Measurements from ENCODE around the gene CCL27. TPM values are rescaled to one million over a fixed set of nuclear protein-coding genes. Genes with fewer than 3 reads are reported as not detected.

CCL27 gene, protein sequence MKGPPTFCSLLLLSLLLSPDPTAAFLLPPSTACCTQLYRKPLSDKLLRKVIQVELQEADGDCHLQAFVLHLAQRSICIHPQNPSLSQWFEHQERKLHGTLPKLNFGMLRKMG
- 0.52 and 0.70 TPM in 2 replicates for total RNA-seq

DNA sequence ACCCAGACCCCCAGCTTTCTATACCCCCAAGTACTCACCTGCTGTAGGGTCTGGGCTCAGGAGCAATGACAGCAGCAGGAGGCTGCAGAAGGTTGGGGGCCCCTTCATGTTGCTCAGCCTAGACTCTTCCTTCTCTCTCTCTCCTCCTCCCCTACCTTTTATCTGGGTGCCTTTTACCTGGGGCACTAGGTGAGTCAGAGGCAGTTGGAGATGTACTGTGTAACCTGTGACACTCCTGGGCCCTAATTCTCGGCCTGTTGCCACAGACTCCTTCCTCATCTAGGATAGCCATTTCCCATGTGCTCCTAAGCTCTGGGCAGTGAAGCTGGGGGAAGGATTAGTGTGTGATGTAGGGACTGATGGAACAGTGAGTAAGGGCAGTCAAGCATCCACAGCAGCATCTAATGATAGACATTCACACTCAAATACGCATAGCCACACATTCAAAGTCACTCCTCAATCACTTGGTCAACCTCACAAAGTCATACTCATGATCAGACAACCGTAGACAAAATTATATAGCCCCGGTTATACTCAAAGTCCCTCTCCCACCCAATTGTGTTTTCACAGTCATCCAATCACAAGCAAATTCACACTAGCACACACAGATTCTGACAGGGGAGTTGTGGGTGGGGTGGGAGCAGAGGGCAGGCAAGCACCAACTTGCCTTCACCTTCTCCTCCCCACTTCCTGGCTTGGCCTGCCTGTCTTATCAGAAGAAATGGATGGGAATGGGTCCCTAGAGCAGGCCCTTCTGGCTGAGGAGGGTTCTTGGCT lies at the start of gene CCL27:
CCL27 (minus strand) TSS at position 132 of the 777 bp plus-strand sequence; CDS start at position 108, 24 bp downstream.
- H3K27ac Mint-ChIP-seq = peak within 1 kb of the TSS; percentile 88
- H3K36me3 Mint-ChIP-seq (ENCODE audit: low read depth) = peaks cover 19% of the 10 kb centered on the region
- DNase-seq = no peak
- H3K9me3 Mint-ChIP-seq = no peaks in the 10 kb centered on the region
- intact Hi-C loops (cut with micrococcal nuclease) = no loop called here
- H3K4me1 Mint-ChIP-seq = peaks cover 47% of the 10 kb centered on the region
- H3K27me3 Mint-ChIP-seq = no peaks in the 10 kb centered on the region
- H3K4me3 Mint-ChIP-seq = peak within 1 kb of the TSS; percentile 61

DNA sequence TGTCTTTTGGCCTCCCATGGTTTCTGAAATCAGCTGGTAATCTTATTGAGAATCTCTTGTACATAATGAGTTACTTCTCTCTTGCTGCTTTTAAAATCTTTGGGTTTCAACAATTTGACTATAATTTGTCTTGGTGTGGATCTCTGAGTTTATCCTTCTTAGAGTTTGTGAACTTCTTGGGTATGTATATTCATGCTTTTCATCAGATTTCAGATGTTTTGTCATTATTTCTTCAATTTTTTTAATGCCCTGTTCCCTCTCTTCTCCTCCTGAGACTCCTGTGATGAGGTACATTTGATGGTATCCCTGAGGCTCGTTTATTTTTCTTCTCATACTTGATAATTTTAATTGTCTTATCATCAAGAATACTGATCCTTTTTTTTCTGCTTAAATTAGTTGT lies 49.7 kb upstream of the CCL27 start:
- Mint-ChIP-seq H3K4me3 (no peak overlapping the region), H3K27me3 (peaks cover 28% of the 10 kb centered on the region), H3K36me3 (ENCODE audit: low read depth) (no peaks in the 10 kb centered on the region), H3K9me3 (no peaks in the 10 kb centered on the region), H3K27ac (no peak overlapping the region), H3K4me1 (no peaks in the 10 kb centered on the region)
- no peak for DNase-seq
- intact Hi-C loops (cut with micrococcal nuclease) = no loop called here

DNA sequence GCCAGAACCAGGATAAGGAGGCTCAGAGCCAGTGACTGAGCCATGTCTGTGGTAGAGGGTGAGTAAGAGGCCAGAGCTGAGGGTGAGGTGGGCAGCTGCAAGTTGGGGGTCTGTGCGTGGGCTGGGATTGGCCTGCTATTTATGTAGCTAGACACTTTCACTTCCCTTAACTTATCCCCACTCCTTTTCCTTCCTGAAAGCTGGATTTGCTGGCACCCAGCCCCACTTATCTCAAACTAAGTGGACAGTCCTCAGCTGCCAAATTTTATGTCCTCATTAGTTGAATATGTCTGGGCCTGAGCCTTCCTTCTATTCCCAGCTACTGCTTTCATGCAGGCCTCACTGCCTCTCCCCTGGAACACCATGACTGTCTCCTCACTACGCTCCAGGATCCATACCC lies 47.6 kb upstream of the CCL27 start, which contains the start of gene CCL21:
CCL21 (minus strand) TSS at position 114 of the 400 bp plus-strand sequence; CDS start at position 44, 70 bp downstream.
- Mint-ChIP-seq H3K36me3 (ENCODE audit: low read depth) (no peaks in the 10 kb centered on the region), H3K4me1 (no peaks in the 10 kb centered on the region), H3K9me3 (no peaks in the 10 kb centered on the region), H3K27ac (no peak within 1 kb of the TSS), H3K27me3 (peaks cover 26% of the 10 kb centered on the region), H3K4me3 (no peak within 1 kb of the TSS)
- no peak for DNase-seq
- intact Hi-C loops (cut with micrococcal nuclease) = no loop called here

DNA sequence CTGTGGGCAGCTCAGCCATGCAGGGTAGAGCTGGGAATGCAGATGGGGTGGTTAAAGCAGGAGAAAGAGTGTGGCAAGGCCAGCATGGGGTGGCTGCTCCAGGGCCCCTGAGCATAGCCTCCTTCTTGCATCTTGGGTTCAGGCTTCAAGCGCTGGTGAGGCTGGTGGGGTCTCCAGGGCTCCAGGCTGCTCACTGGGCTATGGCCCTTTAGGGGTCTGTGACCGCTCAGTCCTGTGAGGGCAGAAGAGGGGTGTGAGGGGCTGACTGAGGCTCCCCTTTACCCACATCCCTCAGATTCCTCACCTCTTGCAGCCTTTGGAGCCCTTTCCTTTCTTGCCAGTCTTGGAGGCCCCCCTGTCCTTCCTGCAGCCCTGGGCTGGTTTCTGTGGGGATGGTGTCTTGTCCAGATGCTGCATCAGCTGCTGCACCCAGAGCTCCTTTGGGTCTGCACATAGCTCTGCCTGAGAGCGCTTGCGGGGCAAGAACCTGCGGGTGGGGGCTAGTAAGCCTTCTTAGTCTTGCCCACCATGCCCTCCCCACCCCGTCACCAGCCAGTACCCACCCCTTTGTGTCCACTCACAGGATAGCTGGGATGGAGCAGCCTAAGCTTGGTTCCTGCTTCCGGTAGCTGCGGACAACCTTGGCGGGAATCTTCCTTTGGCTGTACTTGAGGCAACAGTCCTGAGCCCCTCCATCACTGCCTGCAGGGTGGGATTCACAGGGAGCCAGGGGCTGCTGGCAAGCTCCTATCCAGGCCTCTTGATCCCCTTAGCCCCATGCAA lies 46.9 kb upstream of the CCL27 start:
- no peaks in the 10 kb centered on the region for H3K9me3 Mint-ChIP-seq
- peaks cover 26% of the 10 kb centered on the region for H3K27me3 Mint-ChIP-seq
- H3K36me3 Mint-ChIP-seq (ENCODE audit: low read depth) = no peaks in the 10 kb centered on the region
- H3K27ac Mint-ChIP-seq = no peak overlapping the region
- H3K4me3 Mint-ChIP-seq = no peak overlapping the region
- no peak for DNase-seq
- intact Hi-C loops (cut with micrococcal nuclease) = no loop called here
- H3K4me1 Mint-ChIP-seq = no peaks in the 10 kb centered on the region

DNA sequence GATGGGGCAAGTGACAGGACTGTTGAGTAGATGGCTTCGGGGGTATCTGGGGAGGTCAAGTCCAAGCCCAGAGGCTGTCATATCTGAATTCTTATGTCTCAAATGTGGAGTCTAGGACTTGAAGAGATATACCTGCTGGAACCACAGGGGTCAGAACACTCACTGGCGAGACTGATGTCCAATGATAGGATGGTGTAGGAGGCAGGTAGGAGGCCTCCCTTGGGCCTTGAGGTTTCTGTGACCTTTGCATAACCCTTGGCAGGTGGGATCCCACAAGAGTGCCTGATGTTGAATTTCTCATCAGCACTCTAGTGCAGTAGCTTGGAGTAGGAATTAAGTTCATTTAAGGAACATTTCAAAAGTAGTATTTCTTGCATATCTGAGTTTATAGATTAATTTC lies 44.7 kb upstream of the CCL27 start:
- no peak for DNase-seq
- peaks cover 10% of the 10 kb centered on the region for H3K27me3 Mint-ChIP-seq
- no peaks in the 10 kb centered on the region for H3K36me3 Mint-ChIP-seq (ENCODE audit: low read depth)
- H3K4me1 Mint-ChIP-seq = peaks cover under 1% of the 10 kb centered on the region
- no peak overlapping the region for H3K4me3 Mint-ChIP-seq
- intact Hi-C loops (cut with micrococcal nuclease) = no loop called here
- H3K9me3 Mint-ChIP-seq = no peaks in the 10 kb centered on the region
- no peak overlapping the region for H3K27ac Mint-ChIP-seq

DNA sequence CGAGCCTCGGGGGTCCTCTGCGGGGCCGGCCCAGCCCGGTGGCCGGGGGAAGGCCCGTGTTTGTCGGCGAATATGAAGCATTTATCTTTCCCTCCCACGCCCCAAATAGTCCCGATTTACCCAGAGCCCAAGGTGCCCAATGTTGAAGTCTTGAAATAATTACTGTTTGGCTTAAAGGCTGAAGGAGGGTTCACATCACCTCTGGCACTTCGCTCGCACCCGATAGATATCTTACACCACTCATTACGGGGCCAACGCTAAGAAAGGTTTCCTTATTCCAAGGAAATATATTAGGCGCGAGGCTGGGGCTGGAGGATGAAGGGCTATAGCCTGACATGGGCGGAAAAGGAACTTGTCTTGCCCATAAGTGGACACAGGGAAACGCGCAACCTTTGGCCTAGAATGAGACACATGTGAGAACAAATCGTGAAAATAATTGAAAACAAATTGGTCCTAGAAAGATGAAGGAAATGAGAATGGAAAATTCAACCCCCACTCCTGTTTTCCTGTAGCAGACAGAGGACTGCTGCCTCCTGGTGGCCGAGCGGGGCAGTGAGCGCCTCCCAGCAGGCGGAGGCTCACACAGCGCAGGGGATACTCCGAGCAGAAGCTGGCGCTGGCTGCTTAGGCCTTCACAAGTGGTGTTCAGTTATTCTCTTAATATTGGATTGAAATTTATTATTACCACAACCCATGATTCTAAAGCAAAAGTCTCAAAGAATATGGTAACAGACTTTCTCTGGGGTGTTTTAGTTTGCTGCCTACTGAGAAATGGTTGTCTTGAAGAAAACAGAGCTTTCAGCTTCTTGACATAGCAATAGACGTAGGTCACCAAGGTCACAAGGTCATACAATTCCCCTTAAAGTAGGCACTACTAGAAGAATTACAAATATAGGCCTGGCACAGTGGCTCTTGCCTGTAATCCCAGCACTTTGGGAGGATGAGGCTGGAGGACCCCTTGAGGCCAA lies 39.6 kb upstream of the CCL27 start:
- Mint-ChIP-seq H3K4me3 (peak overlapping the region; percentile 77), H3K9me3 (no peaks in the 10 kb centered on the region), H3K27me3 (peaks cover 24% of the 10 kb centered on the region), H3K4me1 (peaks cover 9% of the 10 kb centered on the region), H3K36me3 (ENCODE audit: low read depth) (no peaks in the 10 kb centered on the region), H3K27ac (no peak overlapping the region)
- DNase-seq = peak; percentile 94
- intact Hi-C loops (cut with micrococcal nuclease) = loop anchor here (1.0 to 5.0 kb wide), 5 partner anchors 27 to 285 kb away; partner anchors contain the start of genes DNAJB5 and RPP25L

DNA sequence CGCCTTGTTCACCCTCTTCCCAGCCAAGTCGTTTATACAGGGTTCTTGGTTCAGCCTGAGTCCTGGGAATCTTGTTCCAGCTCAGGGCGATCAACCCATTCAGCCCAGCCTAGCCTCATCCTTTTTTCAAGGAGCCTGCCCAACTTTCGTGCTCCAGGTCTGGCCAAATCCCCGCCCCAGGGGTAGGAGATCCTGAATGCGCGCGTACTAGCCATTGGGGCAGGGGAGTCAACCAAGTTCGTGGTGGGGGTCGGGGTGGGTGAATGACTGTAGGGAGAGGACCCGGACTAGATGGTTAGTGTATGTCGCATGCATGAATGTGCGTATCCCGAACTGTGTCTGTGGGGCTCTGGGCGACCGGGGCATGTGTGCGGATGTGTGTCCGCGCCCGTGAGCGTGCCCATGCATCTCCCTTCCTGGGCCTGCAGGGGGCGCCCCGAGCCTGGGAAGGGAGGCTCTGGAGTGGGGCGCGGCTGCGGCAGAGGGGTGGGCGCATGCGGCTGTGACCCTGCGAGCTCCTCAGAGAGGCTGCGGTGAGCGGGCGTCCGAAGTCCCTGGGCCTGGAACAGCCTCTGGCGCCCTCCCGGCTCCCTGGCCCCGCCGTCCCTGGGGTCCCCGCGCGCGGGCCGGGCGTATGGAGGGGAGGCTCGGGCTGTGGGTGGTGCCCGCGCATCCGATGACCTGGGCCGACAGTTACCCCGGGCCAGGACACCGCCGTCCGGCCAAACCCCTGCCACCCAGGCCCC lies 38.7 kb upstream of the CCL27 start:
- H3K27me3 Mint-ChIP-seq = peaks cover 21% of the 10 kb centered on the region
- no peaks in the 10 kb centered on the region for H3K36me3 Mint-ChIP-seq (ENCODE audit: low read depth)
- H3K4me3 Mint-ChIP-seq = peak overlapping the region; percentile 77
- H3K4me1 Mint-ChIP-seq = peaks cover 9% of the 10 kb centered on the region
- intact Hi-C loops (cut with micrococcal nuclease) = loop anchor here (1.0 to 5.0 kb wide), 4 partner anchors 26 to 286 kb away; partner anchors contain the start of genes DNAJB5 and RPP25L
- H3K27ac Mint-ChIP-seq = no peak overlapping the region
- no peaks in the 10 kb centered on the region for H3K9me3 Mint-ChIP-seq
- peak; percentile 94 for DNase-seq

DNA sequence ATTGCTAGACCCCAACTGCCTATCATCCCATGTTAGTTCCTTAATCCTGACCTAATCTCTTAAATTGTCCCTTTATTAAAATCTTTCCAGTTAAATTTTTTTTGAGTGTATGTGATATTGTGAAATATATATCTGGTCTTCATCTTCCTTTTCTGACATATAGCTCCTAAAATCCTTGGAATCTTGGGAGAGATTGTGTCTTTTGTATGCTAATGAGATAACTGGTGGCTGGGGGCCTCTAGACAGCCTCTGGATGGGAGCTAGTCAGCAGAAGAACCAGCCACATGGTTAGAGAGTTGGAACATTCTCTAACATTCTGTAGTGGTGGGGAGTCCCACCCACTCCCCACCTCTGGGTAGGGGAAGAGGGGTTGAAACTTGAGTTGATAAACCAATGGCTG lies 32.4 kb upstream of the CCL27 start:
- no peaks in the 10 kb centered on the region for H3K36me3 Mint-ChIP-seq (ENCODE audit: low read depth)
- no peak for DNase-seq
- no peaks in the 10 kb centered on the region for H3K4me1 Mint-ChIP-seq
- intact Hi-C loops (cut with micrococcal nuclease) = no loop called here
- H3K4me3 Mint-ChIP-seq = no peak overlapping the region
- peaks cover 9% of the 10 kb centered on the region for H3K27me3 Mint-ChIP-seq
- H3K27ac Mint-ChIP-seq = no peak overlapping the region
- H3K9me3 Mint-ChIP-seq = no peaks in the 10 kb centered on the region

DNA sequence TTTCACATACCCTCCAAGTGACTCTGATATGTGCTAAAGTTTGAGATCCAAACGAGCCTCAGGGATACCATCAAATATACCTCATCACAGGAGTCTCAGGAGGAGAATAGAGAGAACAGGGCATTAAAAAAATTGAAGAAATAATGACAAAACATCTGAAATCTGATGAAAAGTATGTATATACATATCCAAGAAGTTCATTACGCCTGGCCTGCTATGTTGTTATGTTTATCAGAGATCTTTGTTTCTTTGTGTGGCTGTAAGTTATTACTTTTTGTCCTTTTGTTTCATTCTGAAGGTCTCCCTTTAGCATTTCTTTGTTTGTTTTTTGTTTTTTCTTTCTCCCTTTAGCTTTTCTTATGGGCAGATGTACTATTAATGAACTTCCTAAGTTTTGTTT lies 31.1 kb upstream of the CCL27 start:
- no peaks in the 10 kb centered on the region for H3K36me3 Mint-ChIP-seq (ENCODE audit: low read depth)
- H3K4me3 Mint-ChIP-seq = no peak overlapping the region
- no peaks in the 10 kb centered on the region for H3K9me3 Mint-ChIP-seq
- peaks cover 3% of the 10 kb centered on the region for H3K27me3 Mint-ChIP-seq
- H3K4me1 Mint-ChIP-seq = no peaks in the 10 kb centered on the region
- H3K27ac Mint-ChIP-seq = no peak overlapping the region
- DNase-seq = no peak
- intact Hi-C loops (cut with micrococcal nuclease) = no loop called here

DNA sequence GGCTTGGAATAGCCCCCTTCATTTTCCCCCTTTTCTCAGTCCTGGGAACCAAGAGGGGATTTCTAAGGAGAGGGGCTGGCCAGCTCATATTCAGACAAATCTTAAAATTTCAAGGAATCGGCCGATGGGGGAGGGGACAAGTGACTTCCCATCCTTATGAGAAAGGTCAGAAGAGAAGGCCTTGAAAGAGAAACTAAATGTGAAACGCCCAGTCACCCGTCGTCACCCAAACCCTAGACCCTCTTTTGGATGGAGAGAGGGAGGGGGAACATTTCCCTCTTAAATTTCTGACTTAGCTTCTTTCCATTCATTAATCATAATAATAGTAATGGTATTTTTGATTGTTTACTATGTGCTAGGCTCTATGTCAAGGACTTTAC lies 29.5 kb upstream of the CCL27 start:
- Mint-ChIP-seq H3K9me3 (no peaks in the 10 kb centered on the region), H3K4me3 (no peak overlapping the region), H3K4me1 (no peaks in the 10 kb centered on the region), H3K27ac (no peak overlapping the region), H3K27me3 (peaks cover 3% of the 10 kb centered on the region), H3K36me3 (ENCODE audit: low read depth) (no peaks in the 10 kb centered on the region)
- intact Hi-C loops (cut with micrococcal nuclease) = no loop called here
- no peak for DNase-seq

DNA sequence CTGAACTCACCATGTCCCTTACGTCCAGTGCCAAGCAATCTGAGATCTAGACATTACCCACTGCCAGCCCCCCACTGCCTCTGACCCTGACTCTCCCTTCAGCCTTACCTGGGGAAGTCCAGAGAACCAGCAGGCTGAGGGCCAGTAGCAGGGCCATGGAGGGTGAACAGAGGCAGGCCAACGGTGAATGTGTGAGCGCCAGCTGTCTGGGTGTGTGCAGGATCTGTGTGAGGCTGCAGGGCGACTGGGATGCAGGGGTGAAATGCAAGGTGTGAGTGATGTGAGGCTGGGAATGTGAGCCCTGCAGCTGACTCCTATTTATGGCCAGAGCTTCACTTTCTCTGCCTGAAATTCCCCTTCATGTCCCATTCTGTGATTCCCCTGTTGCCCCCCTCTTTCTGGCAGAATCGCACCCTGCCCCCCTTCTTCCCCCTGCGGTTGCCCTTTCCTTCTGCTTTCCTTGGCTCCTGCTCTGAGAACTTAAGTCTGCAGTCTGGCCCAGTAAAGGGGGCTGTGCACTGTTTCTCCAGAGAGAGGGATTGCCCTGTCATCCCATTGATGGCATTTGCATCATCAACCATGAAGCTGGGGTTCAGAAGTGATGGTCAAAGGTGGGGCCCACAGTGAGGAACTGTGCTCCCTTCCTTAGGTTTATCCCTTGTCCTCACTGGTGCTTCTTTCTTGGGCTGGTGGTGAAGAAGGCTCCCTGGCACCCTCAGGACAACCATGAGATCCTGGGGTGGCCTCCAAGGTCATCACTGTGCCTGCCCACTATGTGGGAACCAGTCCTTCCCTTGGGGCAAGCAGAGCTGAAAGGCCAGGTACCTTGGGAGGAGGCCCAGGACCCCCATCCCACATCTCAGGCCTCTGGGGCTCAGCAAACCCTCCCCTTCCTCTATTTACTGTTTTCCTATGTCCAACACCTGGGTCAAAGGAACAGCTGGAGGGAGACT lies 28.8 kb upstream of the CCL27 start, which contains the start of gene CCL19:
CCL19 (minus strand) TSS at position 294 of the 953 bp plus-strand sequence; CDS start at position 157, 137 bp downstream.
- Mint-ChIP-seq H3K4me3 (no peak within 1 kb of the TSS), H3K27me3 (peaks cover 3% of the 10 kb centered on the region), H3K9me3 (no peaks in the 10 kb centered on the region), H3K4me1 (no peaks in the 10 kb centered on the region), H3K27ac (no peak within 1 kb of the TSS), H3K36me3 (ENCODE audit: low read depth) (no peaks in the 10 kb centered on the region)
- no peak for DNase-seq
- intact Hi-C loops (cut with micrococcal nuclease) = no loop called here

DNA sequence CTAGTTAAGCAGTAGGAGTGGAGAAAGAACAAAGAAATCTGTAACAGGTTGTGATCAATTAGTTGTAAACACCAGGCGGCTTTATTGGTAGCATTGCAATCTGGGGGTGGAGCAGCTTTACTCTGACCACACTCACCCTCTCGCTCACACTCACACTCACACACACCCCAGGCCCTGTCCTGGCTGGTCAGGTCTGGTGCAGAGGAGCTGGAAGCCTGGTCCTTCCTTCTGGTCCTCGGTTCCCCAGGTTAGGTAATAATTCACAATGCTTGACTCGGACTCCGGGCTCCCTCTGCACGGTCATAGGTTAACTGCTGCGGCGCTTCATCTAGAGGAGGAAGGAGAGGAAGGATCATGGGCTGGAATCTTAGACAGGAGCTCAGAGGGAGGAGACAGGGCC lies 27.1 kb upstream of the CCL27 start:
- no peak for DNase-seq
- Mint-ChIP-seq H3K9me3 (no peaks in the 10 kb centered on the region), H3K4me3 (no peak overlapping the region), H3K36me3 (ENCODE audit: low read depth) (no peaks in the 10 kb centered on the region), H3K27ac (no peak overlapping the region), H3K27me3 (no peaks in the 10 kb centered on the region), H3K4me1 (peaks cover 2% of the 10 kb centered on the region)
- intact Hi-C loops (cut with micrococcal nuclease) = no loop called here

Measured in activated CD4-positive, alpha-beta T cell treated with anti-CD3 and anti-CD28 coated beads, Interleukin-2, amount 10 ng/mL, durations not matched to agents 24 days and 14 days (primary cell).